HG03159 (cell line): Measurements from ENCODE around the gene GASK1A.
"Not testable (repeated sequence)": the region's sequence is repeated elsewhere in the genome, so short reads cannot be mapped to it uniquely, and the experiment has no call there.

ENCODE experiments used
- ATAC-seq: cut with Tn5 transposase; IDR thresholded peaks from one replicate; pipeline ENCODE4 v1.9.1; 2021; ENCODE audit warnings: mild to moderate bottlenecking, moderate library complexity; ENCODE audit not compliant: unreplicated experiment

GASK1A gene

DNA sequence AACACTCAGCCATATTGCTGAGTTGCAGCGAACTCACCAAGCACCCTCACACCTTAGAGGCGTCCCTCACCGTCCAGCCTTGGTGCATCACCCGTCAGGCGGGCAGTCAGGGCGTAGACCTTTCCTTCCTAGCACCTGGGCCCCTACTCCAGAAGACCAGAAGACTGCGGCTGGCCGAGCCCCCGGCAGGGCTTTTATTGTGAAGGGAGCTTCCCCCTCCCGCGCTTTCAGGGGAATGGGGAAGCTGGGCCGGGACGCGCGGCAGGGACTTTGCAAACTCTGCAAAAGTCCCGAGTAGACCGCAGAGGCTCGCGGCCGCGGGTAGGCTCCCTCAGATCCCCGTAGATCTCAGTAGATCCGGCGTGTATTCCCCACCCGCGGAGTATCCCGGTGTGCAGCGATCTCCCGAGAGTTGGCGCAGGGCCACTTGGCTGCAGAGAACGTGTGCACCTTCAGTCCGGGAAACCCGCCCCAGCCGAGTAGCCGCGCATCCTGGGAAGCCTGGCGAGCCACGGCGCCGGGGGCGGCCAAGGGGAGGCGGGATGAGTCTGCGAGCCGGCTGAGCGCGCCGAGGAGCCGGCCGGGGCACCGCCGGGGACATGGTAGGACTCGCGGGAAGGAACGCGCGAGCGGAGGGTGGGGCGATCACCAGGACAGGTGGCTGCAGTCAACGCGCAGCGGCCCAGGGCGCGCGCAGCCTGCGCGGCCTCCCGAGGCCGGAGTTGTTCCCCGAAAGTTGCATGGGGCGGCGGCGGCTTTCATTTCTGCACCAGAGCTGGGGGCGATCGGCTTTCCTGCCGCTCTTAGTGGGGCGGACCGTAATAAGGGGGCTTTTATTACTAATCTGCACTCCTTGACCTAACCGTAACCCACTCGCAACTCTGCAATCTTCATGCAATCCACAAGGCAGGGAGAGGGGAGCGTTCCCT is at the start of gene GASK1A:
Gene GASK1A (plus strand): TSS at position 268 of the 929 bp plus-strand sequence. CDS start 332 bp downstream, at position 600.
- ATAC-seq: no peak

GRCh38 chr3:42934111-42934510 is 45.0 kb upstream of the GASK1A start:
- no peak for ATAC-seq

DNA sequence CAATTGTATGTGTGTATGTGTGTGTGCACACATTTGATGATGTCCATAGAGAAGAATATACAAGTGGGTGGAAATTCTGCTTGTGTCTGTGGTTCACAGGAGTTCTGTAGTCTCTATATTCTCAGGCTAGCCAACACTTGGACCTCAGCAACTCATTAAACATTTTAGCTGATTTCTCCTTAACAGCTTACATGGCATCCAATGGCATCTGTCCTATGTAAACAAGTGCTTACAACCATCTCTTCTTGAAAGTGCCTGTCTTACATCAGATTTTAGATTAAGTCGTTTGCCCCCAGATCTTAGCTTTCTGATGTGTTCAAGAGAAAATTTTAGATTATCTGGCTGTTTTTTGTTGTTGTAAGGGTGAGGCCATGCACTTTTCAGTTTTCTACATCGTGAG is 44.2 kb upstream of the GASK1A start:
- no peak for ATAC-seq

- no peak for ATAC-seq
Observed at GRCh38 chr3:42935472-42935871, 43.6 kb upstream of the GASK1A start.

- no peak for ATAC-seq
Observed at GRCh38 chr3:42936157-42936981, 42.7 kb upstream of the GASK1A start.

GRCh38 chr3:42937334-42937733 is 41.8 kb upstream of the GASK1A start:
- no peak for ATAC-seq

- no peak for ATAC-seq
Observed at GRCh38 chr3:42942693-42943092, 36.4 kb upstream of the GASK1A start.

DNA sequence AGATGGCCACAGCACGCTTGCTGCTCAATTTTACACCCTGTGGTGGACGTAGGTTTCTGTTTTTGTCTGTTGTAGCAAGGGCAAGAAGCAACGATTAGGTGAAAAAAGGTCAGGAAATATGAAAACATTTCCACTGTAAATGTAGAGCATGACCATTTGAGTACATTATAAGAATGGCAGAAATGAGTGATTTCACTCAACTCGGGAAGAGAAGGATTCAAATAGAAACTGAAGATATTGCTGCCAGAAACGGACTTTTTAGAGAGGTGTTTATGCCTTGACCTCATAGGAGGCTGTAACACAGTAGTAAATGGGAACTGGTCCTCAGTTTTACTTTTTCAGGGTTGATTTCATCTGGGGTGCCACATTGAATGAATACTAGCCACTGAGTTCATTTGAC is 33.1 kb upstream of the GASK1A start:
- no peak for ATAC-seq

- ATAC-seq: no peak
Observed at GRCh38 chr3:42957573-42957972, 21.5 kb upstream of the GASK1A start.

DNA sequence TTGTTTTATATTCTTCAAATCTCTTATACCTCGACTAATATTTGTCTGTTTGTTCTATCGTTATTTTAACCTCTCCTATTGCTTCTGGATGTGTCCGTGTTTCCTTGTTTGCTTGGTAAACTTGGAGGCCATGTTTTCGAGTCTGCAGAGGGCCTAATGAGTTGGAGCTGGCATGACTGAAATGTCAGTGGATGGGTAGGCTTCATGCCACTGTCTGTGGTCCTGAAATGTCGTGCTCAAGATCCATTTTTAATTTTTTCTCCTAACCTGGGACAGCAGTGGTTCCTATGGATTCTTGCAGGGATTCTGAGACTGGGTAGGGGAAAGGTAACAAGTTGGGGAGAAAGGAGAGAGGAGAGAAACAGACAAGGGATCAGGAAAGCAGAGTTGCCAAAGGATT is 18.8 kb upstream of the GASK1A start:
- no peak for ATAC-seq

DNA sequence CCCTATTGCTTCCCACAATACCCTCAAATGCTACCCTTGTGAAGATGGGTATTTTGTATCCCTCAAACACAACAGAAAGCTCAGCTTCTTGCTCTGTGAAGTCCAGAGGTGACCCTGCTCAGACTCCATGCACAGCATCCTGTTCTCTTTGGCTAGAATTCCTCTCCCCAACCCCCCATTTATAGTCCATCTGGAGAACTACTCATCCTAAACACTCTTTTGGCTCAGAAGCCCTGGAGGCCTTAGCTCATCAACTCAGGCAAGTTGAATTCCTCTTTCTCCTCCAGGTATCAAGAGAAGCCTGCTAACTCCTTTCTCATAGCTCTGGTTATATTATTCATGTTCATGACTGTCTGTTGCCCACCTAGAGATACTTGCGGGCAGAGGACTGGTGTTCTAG is 18.3 kb upstream of the GASK1A start:
- ATAC-seq: no peak

- ATAC-seq: no peak
Observed at GRCh38 chr3:42961633-42962032, 17.5 kb upstream of the GASK1A start.

DNA sequence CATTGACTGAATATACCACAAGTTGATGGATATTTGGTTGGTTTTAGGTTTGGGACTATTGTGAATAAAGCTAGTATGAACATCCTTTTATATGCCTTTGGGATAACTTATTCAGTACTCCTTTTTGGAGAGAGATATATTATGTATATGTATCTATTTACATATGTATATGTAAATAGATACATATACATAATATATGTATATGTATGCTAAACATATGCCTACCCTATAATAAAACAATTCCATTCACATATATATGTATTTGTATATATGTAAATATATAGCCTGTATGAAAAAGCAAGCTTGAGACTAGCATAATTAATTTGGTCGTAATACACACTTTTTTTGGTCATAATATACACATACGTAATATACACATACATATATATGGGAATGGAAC is 15.8 kb upstream of the GASK1A start:
- no peak for ATAC-seq

DNA sequence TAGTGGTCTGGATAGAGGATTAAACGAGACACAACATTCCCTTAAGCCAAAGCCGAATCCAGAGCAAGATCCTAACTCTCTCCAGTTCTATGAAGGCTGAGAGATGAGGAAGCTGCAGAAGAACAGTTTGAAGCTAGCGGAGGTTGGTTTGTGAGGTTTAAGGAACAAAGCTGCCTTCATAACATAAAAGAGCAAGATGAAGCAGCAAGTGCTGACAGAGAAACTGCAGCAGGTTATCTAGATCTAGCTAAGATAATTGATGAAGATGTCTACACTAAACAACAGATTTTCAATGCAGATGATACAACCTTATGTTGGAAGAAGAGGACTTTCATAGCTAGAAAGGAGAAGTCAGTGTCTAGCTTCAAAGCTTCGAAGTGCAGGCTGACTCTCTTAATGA is 14.8 kb upstream of the GASK1A start:
- ATAC-seq: no peak

- ATAC-seq: no peak
Observed at GRCh38 chr3:42970557-42970956, 8.6 kb upstream of the GASK1A start.

DNA sequence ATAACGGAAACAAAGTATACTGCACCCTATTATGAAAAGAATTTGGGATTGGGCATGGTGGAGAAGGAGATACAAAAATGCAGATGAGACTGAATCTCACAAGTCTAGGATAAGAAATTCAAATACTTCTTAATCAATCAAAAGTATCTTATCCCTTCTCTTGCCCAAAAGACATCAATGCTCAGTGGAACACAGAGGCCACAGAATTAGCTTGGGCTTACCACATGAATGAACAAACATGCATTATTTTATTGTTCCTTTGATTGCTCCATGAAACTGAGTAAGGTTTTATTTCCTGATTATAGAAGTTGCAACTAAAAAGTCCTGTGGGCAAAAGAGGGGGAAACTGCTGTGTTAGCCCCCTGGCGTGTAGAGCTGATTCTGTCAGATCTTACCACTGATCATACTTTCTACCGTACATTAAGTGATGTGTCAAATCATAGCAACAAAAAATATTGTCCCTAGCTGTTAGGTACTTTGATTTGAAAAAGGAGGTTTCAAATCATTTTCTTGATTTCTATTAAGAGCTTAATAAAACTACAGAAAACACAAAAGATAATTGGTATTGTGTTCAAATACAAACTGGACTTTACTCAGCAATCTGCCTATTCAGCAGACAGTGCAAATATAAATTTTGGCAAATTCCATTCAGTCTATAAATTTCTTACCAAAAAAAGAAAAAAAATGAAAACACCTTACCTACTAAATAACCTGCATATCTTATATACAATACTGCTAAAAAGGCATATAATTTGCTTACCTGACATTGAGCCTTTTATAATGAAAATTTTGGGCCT is 7.9 kb upstream of the GASK1A start:
- no peak for ATAC-seq

DNA sequence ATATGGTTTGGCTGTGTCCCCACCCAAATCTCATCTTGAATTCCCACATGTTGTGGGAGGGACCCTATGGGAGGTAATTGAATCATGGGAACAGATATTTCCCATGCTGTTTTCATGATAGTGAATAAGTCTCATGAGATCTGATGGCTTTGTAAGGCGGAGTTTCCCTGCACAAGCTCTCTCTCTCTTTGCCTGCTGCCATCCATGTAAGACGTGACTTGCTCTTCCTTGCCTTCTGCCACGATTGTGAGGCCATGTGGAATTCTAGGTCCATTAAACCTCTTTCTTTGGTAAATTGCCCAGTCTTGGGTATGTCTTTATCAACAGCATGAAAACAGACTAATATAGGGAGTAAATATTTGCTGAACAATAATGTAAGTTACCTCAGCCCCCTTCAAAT is 4.2 kb upstream of the GASK1A start:
- ATAC-seq: not testable (repeated sequence)

- no peak for ATAC-seq
Observed at GRCh38 chr3:42975456-42975855, 3.7 kb upstream of the GASK1A start.

DNA sequence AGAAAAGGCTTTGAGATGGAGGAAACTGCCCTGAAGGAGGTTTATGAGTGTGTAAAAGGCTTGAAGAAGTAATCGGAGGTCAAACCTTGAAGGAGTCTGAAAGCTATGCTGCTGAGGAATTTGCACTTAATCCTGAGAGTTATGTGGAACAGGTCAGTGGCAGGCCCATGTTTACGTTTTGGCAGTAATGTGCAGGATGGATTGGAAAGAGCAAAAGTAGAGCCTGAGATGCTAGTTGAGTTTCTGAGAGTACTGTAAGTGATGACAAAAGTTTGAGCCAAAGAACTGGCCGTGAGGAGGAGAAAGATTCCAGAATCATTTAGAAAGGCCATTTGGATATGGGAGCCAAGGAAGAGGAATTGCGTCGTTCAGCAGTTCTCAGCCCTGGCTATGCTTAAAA is 3.2 kb upstream of the GASK1A start:
- ATAC-seq: no peak

DNA sequence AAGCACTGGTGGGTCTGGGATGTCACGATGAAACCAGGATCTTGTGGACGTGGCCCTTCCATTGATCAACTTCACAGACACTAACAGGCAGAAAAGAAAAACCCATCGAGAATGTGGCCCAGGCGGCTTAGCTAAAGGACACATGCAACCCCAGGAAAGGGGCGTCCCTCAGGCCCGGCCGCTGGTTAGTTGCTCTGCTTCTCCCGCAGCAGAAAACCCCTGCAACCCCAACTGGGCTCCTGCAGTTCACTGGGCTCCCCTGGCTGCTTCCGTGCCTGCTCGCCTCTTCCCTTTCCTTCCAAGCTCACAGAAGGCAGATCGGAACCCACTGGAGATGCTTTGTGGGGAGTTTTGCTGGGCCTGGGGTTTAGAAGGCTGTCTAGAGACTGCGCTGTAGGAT is 1.1 kb downstream of the GASK1A start:
- no peak for ATAC-seq

GRCh38 chr3:42980909-42981308 is 1.8 kb downstream of the GASK1A start:
- ATAC-seq: no peak
